Activated naive CD4-positive, alpha-beta T cell treated with anti-CD3 and anti-CD28 coated beads, Interleukin-2, amount 50 U/mL, for 24 hours (primary cell): ENCODE results near the gene DPF3.

Experiments
- H3K27ac Mint-ChIP-seq: one replicate; pipeline ENCODE4 v1.8.0; 2021; ENCODE audit warnings: mild to moderate bottlenecking, mixed read lengths
- H3K27me3 Mint-ChIP-seq: one replicate; pipeline ENCODE4 v1.8.0; 2021; ENCODE audit warnings: mixed read lengths
- H3K36me3 Mint-ChIP-seq: one replicate; pipeline ENCODE4 v1.8.0; 2021; ENCODE audit warnings: mixed read lengths
- H3K4me1 Mint-ChIP-seq: one replicate; pipeline ENCODE4 v1.8.0; 2021; ENCODE audit warnings: mixed read lengths
- H3K4me3 Mint-ChIP-seq: one replicate; pipeline ENCODE4 v1.8.0; 2021; ENCODE audit warnings: mild to moderate bottlenecking, mixed read lengths
- H3K9me3 Mint-ChIP-seq: one replicate; pipeline ENCODE4 v1.8.0; 2021; ENCODE audit warnings: mixed read lengths

DPF3 gene

GRCh38 chr14:72632727-72633126, 261.2 kb downstream of the DPF3 start:
- H3K27ac Mint-ChIP-seq: no peak overlapping the region
- no peaks in the 10 kb centered on the region for H3K9me3 Mint-ChIP-seq
- H3K4me1 Mint-ChIP-seq: no peaks in the 10 kb centered on the region
- no peaks in the 10 kb centered on the region for H3K36me3 Mint-ChIP-seq
- H3K27me3 Mint-ChIP-seq: no peaks in the 10 kb centered on the region
- H3K4me3 Mint-ChIP-seq: no peak overlapping the region

DNA sequence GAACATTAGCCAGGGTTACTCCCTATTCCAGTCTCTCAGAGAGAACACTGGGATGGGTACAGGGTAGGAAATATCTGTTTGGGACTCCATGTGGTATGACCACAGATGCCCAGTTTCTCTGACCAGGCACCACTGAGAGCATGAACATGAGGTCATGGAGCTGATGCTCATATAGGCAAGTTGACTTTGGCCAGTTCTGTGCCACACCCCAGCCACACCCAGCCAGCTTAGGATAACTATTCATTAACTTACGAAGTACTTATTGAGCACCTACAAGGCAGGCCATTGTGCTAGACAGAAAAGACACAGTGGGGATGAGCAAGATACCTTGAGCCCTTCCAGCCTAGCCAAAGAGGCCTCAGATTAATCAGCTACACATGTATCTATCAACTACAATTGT, 262.5 kb downstream of the DPF3 start:
- no peak overlapping the region for H3K27ac Mint-ChIP-seq
- H3K27me3 Mint-ChIP-seq: no peaks in the 10 kb centered on the region
- no peaks in the 10 kb centered on the region for H3K4me1 Mint-ChIP-seq

DNA sequence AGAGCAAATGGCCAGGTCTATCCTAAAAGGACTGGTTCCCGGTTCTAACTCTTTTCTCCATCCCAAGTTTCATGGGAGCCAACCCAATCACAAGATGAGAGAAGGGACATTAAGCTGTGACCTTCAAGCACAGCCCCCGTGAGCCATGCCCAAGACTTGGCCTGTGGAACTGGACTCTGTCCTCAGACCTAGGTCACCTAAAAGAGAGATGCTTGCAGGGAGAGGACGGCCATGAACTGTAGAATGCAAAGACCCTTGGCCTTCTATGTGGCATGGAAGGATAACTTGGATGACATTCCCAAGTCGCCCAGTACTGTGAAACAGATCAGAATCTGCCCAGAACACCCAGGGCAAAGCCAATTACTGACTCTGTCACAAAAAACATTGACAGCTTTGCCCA, 263.5 kb downstream of the DPF3 start:
- Mint-ChIP-seq H3K4me1 (no peaks in the 10 kb centered on the region), H3K36me3 (no peaks in the 10 kb centered on the region), H3K27me3 (no peaks in the 10 kb centered on the region), H3K4me3 (no peak overlapping the region), H3K27ac (no peak overlapping the region), H3K9me3 (no peaks in the 10 kb centered on the region)

More for the DNA sequence above, 262.5 kb downstream of the DPF3 start:
- H3K36me3 Mint-ChIP-seq: no peaks in the 10 kb centered on the region
- H3K9me3 Mint-ChIP-seq: no peaks in the 10 kb centered on the region
- no peak overlapping the region for H3K4me3 Mint-ChIP-seq

- H3K9me3 Mint-ChIP-seq: no peaks in the 10 kb centered on the region
- no peaks in the 10 kb centered on the region for H3K27me3 Mint-ChIP-seq
- no peaks in the 10 kb centered on the region for H3K36me3 Mint-ChIP-seq
- H3K4me1 Mint-ChIP-seq: no peaks in the 10 kb centered on the region
- H3K27ac Mint-ChIP-seq: no peak overlapping the region
- no peak overlapping the region for H3K4me3 Mint-ChIP-seq
Observed at GRCh38 chr14:72629534-72629933, 264.4 kb downstream of the DPF3 start.

GRCh38 chr14:72625689-72626088, 268.2 kb downstream of the DPF3 start:
- no peaks in the 10 kb centered on the region for H3K36me3 Mint-ChIP-seq
- H3K4me1 Mint-ChIP-seq: no peaks in the 10 kb centered on the region
- H3K27ac Mint-ChIP-seq: no peak overlapping the region
- H3K9me3 Mint-ChIP-seq: no peaks in the 10 kb centered on the region
- peaks cover under 1% of the 10 kb centered on the region for H3K27me3 Mint-ChIP-seq
- no peak overlapping the region for H3K4me3 Mint-ChIP-seq

GRCh38 chr14:72621387-72622065, 272.4 kb downstream of the DPF3 start:
- Mint-ChIP-seq H3K27ac (no peak overlapping the region), H3K36me3 (no peaks in the 10 kb centered on the region), H3K4me3 (no peak overlapping the region), H3K27me3 (peaks cover 2% of the 10 kb centered on the region), H3K4me1 (no peaks in the 10 kb centered on the region), H3K9me3 (no peaks in the 10 kb centered on the region)

- H3K4me1 Mint-ChIP-seq: no peaks in the 10 kb centered on the region
- no peaks in the 10 kb centered on the region for H3K9me3 Mint-ChIP-seq
- no peak overlapping the region for H3K27ac Mint-ChIP-seq
- H3K4me3 Mint-ChIP-seq: no peak overlapping the region
- H3K36me3 Mint-ChIP-seq: no peaks in the 10 kb centered on the region
- peaks cover 2% of the 10 kb centered on the region for H3K27me3 Mint-ChIP-seq
Observed at GRCh38 chr14:72619881-72620280, 274.0 kb downstream of the DPF3 start.

DNA sequence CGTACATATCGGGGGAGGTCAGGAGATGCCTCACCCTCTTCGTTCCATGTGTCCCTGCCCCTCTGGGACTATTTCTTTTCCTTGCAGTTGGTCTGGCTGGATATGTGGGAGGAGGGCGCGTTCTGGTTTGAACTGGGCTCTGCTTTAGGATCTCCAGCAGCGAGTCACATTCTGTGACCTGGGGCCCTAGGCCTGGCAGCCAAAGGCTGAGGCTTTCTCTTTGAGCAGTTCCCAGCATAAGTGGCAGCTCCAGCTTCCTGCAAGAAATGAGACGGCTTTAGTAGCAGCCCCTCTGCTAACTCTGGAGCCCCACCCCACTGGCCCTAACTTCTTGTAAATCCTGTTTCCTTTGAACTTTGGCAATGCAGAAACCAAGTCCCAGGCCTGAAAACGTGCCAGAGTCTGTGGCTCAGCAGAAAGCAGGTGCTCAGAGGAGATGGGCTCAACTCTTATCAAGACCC, 274.8 kb downstream of the DPF3 start:
- no peaks in the 10 kb centered on the region for H3K9me3 Mint-ChIP-seq
- H3K27ac Mint-ChIP-seq: no peak overlapping the region
- no peak overlapping the region for H3K4me3 Mint-ChIP-seq
- no peaks in the 10 kb centered on the region for H3K36me3 Mint-ChIP-seq
- peaks cover 2% of the 10 kb centered on the region for H3K27me3 Mint-ChIP-seq
- H3K4me1 Mint-ChIP-seq: no peaks in the 10 kb centered on the region

GRCh38 chr14:72618424-72618823, 275.5 kb downstream of the DPF3 start:
- Mint-ChIP-seq H3K27ac (no peak overlapping the region), H3K27me3 (peaks cover 2% of the 10 kb centered on the region), H3K4me3 (no peak overlapping the region), H3K36me3 (no peaks in the 10 kb centered on the region), H3K4me1 (no peaks in the 10 kb centered on the region), H3K9me3 (no peaks in the 10 kb centered on the region)

DNA sequence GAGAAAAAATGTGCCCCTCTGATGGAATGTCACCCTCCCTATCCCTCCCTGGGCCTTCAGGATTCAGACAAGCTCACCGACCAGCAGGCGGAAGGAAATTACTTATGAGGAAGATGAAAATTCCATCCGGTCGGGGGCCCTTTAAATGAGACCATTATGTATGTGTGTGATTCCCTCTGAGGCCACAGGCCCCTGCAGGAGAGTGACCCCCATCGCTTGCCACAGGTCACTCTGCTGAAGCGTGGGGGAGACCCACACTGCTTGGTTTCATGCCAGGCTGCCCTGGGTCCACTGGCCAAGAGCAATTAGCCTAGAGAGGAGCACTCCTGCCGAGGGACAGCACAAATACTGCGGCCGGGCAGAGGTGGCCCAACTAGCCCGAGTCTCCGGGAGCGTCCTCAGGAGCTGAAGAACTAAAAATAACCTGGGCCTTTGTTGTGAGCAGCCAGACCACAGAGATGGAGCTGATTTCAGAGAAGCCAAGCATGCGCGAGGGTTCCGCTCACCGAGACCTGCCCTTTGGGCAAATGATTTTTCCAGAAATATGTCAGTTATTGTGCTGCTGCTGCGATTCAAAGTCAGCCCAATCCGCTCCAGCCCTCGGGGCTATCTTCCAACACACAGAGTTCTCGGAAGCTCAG, 276.4 kb downstream of the DPF3 start:
- Mint-ChIP-seq H3K9me3 (no peaks in the 10 kb centered on the region), H3K4me3 (no peak overlapping the region), H3K4me1 (no peaks in the 10 kb centered on the region), H3K36me3 (no peaks in the 10 kb centered on the region), H3K27me3 (peaks cover 2% of the 10 kb centered on the region), H3K27ac (no peak overlapping the region)

DNA sequence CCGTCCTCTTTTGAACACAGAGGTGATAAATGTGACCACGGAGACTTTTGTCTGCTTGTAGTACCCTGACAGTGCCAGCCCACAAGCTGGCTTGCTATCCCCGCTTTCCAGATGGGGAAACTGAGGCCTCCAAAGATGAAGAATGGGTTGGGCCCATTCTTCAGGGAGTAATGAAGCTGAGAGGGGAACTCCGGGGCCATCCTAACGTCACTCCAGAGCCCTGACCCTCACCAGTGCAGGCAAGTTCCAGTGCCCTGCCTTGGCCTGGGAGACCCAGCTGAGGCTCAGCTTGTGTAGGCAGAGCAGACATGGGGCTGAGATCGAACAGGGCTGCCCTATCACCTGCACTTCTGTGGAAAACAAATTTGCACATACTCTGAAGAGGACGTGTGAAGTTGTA, 277.1 kb downstream of the DPF3 start:
- H3K27me3 Mint-ChIP-seq: peaks cover 2% of the 10 kb centered on the region
- no peak overlapping the region for H3K4me3 Mint-ChIP-seq
- no peaks in the 10 kb centered on the region for H3K9me3 Mint-ChIP-seq
- H3K27ac Mint-ChIP-seq: no peak overlapping the region
- H3K4me1 Mint-ChIP-seq: no peaks in the 10 kb centered on the region
- H3K36me3 Mint-ChIP-seq: no peaks in the 10 kb centered on the region

DNA sequence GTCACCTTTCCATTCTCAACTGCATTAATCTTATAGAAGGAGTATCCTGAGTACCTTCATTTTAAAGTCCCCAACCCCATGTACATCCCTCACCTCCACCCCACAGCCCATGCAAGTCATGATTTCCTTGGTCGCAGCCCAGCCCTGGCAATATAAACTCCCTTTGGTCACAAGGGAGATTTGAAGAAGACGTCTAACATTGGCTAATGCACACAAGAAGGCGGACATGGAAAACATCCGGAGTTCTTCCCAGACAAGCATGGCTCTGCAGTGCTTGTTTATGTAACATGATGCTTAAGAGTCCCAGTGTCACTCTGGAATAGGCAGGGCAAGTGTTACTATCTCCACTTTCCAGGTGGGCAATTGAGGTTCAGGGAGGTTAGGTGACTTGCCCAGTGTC, 277.6 kb downstream of the DPF3 start:
- Mint-ChIP-seq H3K27me3 (peaks cover 2% of the 10 kb centered on the region), H3K4me3 (no peak overlapping the region)

DNA sequence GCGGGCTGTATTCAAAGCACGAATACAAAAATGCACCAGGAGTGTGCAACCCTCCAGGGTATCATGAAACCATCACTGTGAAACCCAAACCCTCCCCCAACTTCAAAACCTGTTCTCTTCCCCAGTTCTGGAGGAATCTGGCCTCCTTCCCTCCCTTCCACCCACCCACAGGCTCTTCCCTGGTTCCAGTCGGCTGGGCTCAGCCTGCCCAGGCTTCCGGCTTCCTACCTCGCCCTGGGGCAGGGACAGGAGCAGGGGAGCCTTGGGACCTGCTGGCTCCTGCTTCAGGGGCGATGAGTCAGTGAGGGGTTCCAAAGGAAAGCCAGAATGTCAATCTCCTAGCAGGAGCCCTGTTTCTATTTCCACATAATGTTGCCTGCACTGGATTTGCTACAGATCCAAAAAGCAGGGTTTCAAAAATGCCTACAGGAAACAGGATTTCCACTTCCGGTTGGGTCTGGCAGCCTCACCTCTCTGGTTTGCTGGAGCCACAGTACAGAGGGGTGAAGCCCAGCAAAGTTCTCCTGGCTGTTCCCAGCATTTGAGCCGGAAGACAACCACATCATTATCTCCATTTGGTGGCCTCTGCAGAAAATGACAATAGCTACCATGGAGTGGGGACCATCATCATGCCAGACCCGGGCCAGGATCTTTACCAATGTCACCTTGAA, 278.3 kb downstream of the DPF3 start:
- Mint-ChIP-seq H3K4me3 (no peak overlapping the region), H3K27ac (no peak overlapping the region), H3K36me3 (no peaks in the 10 kb centered on the region), H3K27me3 (peaks cover under 1% of the 10 kb centered on the region), H3K9me3 (no peaks in the 10 kb centered on the region), H3K4me1 (no peaks in the 10 kb centered on the region)

More for the DNA sequence above, 277.6 kb downstream of the DPF3 start:
- Mint-ChIP-seq H3K36me3 (no peaks in the 10 kb centered on the region), H3K9me3 (no peaks in the 10 kb centered on the region), H3K27ac (no peak overlapping the region), H3K4me1 (no peaks in the 10 kb centered on the region)

- Mint-ChIP-seq H3K27ac (no peak overlapping the region), H3K9me3 (no peaks in the 10 kb centered on the region), H3K4me1 (no peaks in the 10 kb centered on the region), H3K36me3 (no peaks in the 10 kb centered on the region), H3K27me3 (no peaks in the 10 kb centered on the region), H3K4me3 (no peak overlapping the region)
Observed at GRCh38 chr14:72614891-72615415, 278.9 kb downstream of the DPF3 start.

DNA sequence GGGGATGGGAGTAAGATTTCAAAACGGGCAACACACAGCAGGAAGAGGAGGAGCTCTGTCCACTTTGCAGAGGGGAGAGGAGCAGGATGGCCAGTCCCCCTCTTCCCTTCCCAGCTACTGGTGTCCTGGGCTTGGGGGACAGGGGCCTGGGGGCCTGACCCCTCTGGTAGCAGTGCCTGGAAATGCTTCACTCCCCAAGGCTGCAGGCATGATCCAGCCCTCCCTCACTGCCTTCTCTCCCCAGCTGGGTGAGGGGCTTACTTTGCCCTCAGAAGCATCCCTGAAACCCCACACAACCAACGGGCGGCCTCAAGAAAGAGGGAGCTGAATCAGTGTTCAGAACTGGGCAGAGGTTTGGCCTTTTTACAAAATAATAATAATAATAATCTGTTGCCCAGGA, 279.5 kb downstream of the DPF3 start:
- no peak overlapping the region for H3K4me3 Mint-ChIP-seq
- no peaks in the 10 kb centered on the region for H3K27me3 Mint-ChIP-seq
- no peaks in the 10 kb centered on the region for H3K36me3 Mint-ChIP-seq
- no peaks in the 10 kb centered on the region for H3K9me3 Mint-ChIP-seq
- no peaks in the 10 kb centered on the region for H3K4me1 Mint-ChIP-seq
- H3K27ac Mint-ChIP-seq: no peak overlapping the region

DNA sequence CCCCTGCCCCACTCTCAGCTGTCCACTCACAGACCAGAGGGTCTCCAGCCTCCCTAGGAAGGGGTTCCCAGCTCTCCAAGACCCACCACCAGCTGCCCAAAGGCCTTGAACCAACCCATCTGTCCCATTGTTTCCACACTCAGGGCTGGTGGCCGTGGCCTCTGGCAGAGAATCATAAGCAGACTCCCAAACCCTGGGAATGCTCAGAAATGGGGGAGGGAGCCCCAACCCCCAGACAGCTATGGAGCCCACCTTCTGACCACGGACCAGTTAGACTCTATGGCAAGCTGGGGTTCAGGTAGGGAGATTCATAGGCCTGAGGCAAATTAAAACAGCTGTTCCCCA, 280.0 kb downstream of the DPF3 start:
- no peaks in the 10 kb centered on the region for H3K27me3 Mint-ChIP-seq
- no peak overlapping the region for H3K4me3 Mint-ChIP-seq
- no peaks in the 10 kb centered on the region for H3K9me3 Mint-ChIP-seq
- H3K27ac Mint-ChIP-seq: no peak overlapping the region
- H3K36me3 Mint-ChIP-seq: no peaks in the 10 kb centered on the region
- no peaks in the 10 kb centered on the region for H3K4me1 Mint-ChIP-seq
